GM15510 (cell line): Measurements from ENCODE around the gene AKT1S1.

Source experiments
- POLR2A ChIP-seq: IDR thresholded peaks from 3 replicates; pipeline ENCODE4 v1.6.1; 2011; ENCODE audit warnings: borderline replicate concordance; ENCODE audit not compliant: insufficient read length; ENCODE audit errors: extremely low read depth

Gene AKT1S1

DNA sequence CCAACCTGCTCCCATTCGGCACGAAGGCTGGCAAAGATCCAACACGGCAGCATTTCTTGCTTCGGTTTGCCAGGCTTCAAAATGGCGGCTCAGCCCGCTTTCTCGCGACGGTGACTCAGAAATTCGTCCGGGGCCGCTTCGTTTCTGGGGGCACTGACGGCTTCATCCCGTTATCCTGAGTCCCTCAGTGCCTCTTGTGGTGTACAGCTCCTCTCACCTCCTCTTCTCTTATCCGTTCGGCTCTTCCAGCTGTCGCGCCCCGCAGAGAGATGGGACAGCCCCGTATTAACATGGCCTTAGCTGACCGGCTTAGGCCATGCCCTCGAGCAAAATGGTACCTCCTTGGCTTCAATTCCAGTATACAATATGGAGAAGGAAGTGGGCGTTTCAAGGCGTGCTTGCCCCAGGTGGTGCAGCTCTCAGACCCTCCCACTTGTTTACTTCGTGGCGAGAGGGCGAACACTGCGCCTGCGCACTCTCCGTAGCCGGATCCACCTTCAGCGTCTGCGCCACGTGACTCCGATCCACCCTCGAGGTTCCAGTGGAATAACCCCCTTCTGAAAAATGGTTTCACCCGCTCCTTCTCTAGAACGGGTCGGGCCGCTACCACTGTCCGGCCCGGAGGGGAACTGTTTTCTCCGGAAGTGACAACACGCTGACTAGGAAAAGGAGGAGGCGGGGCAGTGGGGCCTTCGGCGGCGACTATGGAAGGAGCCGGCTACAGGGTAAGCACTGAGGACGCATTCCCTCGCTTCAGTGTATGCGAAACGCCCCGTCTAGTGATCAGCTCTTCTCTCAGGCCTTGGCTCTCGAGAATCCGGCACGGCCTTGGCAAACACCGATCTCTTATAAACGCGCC, at the start of gene AKT1S1, which contains the start of gene TBC1D17:
TSS of gene AKT1S1 (minus strand) at position 336 of the 859 bp plus-strand sequence. CDS start 4,060 bp downstream, outside the sequence.
TSS of gene TBC1D17 (plus strand) at position 683 of the 859 bp plus-strand sequence. CDS start at position 705, 22 bp downstream.
- TF ChIP-seq POLR2A: peak; percentile 45

DNA sequence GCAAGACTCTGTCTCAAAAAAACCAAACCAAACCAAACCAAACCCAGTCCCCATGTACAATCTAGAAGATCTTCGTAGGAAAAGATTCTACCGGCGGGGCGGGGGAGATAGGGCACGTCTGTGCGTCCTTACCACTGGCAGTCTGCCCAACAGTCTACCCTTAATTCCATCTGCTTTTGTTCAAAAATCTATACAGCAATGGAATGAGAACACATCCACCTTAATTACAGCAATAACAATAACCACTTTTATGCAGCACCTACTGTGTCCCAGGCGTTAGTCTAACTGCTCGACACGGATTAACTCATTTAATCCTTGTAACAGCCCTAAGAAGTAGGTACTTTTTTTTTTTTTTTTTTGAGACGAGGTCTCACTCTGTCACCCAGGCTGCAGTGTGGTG, 49.4 kb upstream of the AKT1S1 start:
- no peak for TF ChIP-seq POLR2A

DNA sequence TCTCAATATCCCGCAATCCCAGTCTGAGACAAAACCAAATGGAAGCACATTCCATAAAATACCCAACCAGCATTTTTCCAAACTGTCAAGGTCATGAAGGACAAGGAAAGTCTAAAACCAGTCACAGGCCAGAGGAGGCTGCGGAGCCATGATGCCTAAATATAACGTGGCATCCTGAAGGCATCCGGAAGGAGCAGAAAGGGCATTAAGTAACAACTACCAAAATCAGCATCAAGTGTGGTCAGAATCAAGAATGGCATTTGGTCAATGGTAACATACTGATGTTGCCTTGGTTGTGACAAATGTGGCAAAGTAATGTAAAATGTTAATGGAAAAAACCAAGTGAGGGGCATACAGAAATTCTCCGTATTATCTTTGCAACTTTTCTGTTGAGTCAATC, 48.3 kb upstream of the AKT1S1 start:
- no peak for TF ChIP-seq POLR2A

DNA sequence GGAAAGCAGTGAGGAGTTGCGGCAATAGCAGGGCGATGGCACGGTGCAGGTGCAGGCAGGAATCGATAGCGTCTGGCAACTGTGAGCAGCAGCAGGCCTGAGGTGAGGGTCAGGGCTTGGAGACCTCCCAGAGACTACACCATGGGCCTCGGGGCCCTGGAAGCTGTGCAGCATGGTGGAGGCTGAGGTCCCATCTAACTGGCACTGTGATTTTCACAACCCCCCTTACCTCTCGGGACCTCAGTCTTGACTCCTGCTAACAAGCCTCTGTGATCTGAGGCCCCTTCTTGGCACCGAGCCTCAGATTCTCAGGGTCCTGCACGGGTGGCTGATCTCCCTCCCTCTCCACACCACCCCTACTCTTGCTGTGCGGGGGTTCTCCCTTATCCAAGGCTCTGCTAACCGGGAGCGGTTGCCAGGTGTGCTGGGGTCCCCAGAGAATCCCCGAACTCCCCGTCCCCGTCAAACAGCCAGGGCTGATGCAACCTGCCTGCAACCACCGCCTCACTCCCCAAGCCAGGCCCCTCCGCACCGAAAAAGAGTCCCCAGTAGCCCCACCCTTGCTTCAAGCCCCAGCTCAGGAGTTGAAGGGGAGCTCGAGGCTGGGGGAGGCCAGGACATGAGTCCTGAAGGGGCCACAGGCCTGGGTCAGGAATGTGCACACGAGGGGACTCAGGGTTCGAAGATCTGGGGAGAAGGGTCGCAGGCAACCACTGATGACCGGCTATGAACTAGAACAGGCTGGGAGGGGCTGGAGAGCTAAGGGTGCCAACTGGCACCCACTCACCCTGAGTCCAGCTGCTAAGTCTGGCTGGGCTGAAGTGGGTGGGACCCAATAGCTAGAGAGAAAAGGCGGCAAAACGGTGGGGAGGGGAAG, 47.1 kb upstream of the AKT1S1 start:
- no peak for TF ChIP-seq POLR2A

DNA sequence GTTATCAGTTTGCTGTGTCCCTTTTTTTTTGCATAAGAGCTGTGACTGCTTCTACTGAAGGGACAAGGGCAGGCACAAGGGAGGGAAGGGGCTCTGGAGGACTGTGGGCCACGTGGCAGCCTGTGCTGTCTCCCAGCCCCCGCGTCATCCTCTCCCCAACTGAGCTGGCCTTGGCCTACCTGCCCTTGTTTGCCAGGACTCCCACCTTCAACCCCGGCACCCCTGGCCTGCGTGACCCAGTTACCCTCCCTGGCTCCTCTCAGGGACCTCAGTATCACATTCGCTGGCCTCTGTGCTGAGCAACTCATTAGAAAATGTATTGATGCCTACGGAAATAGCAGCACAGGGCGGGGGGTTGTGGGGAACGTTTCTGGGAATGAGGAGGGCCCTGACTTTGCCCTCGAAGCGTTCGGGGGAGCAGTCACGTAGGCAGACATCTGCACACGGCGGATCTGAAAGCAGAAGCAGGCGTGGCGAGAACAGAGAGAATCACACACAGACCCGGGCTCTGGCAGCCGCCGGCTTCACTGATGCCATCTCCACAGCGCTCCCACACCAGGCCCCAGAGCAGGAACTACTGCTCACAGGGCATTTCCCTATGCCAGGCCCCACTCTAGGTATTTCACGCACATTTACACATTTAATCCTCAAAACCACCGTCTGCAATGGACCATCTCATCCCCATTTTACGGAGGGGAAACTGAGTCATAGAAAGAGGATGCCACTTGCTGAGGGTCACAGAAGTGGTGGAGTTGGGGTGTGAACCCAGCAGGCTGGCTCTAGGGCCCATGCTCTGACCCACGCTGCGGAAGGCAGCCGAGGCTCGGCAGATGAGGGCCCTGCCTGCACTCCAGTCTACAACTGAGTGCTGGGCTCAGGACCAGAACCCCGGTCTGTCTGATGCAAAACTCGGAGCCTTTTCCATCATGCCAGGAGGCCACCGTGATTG, 46.2 kb upstream of the AKT1S1 start:
- no peak for TF ChIP-seq POLR2A

DNA sequence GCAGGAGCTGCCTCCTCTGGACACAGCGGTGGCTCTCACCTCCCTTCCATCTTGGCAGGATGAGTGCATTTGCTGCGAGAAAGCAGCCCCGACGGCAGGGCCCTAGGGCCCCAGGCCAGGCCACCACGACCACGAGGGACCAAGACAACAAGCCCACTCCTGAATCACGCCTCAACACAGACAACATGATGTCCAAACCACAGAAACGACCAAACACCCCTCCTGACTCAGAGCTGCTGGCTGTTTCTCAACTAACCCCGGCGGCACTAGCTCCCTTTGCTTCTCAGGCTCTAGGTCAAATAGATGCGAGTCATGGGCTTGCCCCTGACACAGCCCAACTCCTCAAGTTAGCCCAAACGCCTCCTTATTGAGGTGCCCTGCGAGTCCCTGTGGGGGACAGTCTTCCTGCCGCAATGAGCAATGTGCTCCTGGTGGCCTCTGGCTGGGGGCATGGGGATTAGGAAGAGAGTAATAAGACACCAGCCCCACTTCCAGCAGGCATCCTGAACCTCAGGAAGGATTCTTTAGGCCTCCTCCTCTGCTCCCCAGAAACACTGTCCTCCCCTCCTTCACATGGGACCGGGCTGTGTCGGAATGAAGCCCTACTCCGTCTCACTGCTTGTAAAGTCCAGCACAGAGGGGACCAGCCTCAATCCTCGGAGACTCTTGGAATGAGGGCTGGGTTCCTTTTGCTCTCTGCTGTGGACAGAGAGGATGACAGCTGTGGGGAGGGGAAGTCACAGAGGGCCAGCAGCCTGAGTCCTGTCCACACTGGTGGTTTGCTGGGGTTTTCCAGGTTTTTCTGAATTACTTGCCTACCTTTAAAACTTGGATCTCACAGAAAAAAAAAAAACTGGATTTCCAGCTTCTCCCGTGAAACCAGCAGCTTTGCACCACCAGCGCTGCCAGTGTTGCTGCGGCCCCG, 45.0 kb upstream of the AKT1S1 start:
- TF ChIP-seq POLR2A: no peak

DNA sequence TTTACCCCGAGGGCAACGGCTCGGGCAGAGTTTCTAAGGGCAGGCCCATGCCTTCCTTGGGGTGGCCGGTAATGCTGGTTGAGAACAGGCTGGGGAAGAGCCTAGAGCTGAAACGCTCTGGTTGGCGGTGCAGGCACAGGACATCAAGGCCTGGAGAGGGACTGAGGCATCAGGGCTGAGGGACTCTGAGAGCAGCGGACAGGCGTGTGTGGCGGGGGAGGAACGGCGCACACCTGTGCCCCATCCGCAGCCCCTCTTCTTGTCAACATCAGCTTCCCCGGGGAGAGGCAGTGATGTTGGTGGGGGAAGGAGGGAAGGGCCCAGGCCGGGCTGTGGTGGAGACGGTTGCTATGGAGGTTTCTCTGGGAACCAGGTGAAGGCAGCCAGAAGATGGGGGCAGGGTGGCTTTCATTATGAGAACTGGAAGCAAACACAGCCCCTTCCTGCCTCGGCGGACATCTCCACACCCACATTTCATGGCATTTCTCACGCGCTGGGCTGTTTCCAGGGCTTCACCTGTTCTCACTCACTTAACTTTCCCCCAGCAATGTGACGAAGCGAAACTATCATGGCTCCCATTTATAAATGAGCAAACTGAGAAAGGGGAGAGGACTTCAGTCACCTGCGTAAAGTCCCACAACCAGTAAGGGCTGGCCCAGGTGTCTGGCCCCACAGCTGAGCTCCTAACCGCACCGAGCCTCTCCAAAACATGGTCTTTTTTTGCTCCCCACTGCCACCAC, 43.6 kb upstream of the AKT1S1 start:
- no peak for TF ChIP-seq POLR2A

DNA sequence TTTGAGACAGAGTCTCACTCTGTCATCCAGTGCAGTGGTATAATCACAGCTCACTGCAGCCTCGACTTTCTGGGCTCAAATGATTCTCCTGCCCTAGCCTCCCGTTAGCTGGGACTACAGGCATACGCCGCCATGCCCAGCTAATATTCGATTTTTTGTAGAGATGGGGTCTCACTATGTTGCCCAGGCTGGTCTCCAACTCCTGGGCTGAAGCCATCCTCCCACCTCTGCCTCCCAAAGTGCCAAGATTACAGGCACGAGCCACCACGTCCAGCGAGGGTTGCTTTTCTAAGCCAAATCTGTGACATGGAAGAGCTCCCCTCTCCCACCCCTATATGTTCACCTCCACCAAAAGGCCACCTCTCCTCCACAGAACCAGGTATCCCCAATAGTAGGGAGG, 40.9 kb upstream of the AKT1S1 start:
- TF ChIP-seq POLR2A: no peak

DNA sequence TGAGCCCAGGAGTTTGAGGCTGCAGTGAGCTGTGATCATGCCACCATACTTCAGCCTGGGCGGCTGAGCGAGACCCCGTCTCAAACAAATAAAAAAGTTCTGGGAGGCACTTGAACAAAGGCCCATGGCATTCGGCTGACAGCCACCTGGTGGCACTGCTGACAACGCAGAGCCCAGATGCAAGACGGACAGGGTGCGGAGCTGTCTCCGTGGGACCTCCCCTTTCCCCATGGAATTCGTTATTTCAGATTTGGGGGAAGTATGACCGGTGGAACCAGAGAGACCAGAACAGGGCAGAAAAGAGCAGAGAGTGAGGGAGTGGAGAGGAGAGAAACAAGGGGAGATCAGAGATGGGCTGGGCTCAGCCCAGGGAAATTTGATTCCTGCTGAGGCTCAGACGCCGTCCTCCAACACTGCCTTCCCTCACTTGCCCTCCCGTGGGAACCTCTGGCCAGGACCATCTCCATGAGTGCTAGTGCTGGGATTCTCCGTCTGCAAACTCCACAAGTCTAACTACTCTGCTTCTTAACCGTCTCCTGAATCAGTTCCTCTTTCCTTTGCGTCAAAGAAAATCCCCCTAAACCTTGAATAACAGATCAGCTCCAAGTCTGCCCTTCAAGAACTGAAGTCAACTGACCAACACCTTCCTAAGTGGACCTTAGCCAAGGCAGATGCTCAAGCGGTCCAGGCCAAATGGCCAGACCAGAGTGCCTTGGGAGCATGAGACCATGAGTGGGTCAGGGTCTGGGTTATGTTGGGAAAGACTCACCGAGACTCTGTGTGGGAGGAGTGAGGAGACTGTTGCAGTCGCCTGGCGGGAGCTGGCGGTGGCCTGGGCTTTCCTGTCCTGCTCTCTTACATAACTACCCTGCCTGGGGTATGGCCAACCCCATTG, 39.9 kb upstream of the AKT1S1 start:
- TF ChIP-seq POLR2A: no peak

DNA sequence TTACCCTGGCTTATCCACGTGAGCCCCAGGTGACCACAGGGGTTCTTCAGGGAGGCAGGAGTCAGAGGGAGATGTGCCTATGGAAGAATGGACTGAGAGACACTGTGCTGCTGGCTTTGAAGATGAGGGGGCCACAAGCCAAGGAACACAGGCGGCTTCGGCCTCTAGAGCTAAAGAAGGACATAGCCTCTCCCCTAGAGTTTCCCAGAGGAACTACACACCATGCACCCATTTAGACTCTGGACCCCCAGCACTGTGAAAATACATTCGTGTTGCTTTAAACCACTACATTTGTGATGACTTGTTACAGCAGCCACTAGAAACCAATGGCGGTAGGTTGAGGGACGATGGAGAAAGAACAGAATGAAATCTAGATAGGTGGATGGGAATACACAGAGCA, 38.1 kb upstream of the AKT1S1 start:
- TF ChIP-seq POLR2A: no peak

DNA sequence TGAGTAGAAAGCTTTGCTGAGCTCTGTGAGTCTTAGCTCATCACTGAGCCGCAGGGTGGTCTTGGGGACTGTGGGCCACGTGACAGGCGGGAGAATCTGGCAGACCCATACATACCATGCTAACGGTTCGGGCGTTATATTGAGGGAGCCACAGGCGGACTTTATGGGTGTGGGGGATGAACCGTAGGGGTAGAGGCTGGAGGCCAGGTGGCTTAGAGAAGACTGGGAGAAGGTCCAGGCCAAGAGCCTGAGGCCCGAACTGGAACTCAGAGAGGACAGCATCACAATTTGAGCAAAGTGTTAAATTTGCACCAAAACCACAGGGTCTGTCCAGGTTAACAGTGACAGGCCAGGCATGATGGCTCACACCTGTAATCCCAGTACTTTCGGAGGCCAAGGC, 36.6 kb upstream of the AKT1S1 start:
- TF ChIP-seq POLR2A: no peak
